RWPE2 (cell line): ENCODE results near the gene CLTCL1.

Experiments used
- ATAC-seq: fragments of 200-7000 bp; cut with Tn5 transposase; 3 replicates; pipeline ENCODE4 v1.9.1; 2021; ENCODE audit warnings: low read depth
- DNase-seq: peaks from one replicate; pipeline ENCODE4 v3.0.0-alpha.2; 2020; ENCODE audit warnings: low spot score
- H3K27ac ChIP-seq: fragments of 450-650 bp; 2 replicates; pipeline ENCODE4 v1.5.1; 2017; ENCODE audit warnings: mild to moderate bottlenecking; ENCODE audit not compliant: poor library complexity, severe bottlenecking
- H3K27me3 ChIP-seq: fragments of 250-450 bp; sonication (Bioruptor Pico); 2 replicates; pipeline ENCODE4 v1.5.1; 2021; ENCODE audit warnings: mild to moderate bottlenecking, moderate library complexity; ENCODE audit not compliant: insufficient read depth, poor library complexity, severe bottlenecking
- H3K36me3 ChIP-seq: fragments of 250-450 bp; sonication (Bioruptor Pico); 2 replicates; pipeline ENCODE4 v1.5.1; 2020; ENCODE audit warnings: low read depth, mild to moderate bottlenecking, moderate library complexity
- H3K4me1 ChIP-seq: fragments of 250-450 bp; sonication (Bioruptor Pico); 2 replicates; pipeline ENCODE4 v1.5.1; 2021; ENCODE audit warnings: mild to moderate bottlenecking, moderate library complexity; ENCODE audit not compliant: insufficient read depth, poor library complexity, severe bottlenecking
- H3K4me3 ChIP-seq: fragments of 250-450 bp; sonication (Bioruptor Pico); 2 replicates; pipeline ENCODE4 v1.5.1; 2021; ENCODE audit warnings: mild to moderate bottlenecking, moderate library complexity; ENCODE audit not compliant: severe bottlenecking
- H3K9me3 ChIP-seq: fragments of 250-450 bp; sonication (Bioruptor Pico); 2 replicates; pipeline ENCODE4 v1.5.1; 2021; ENCODE audit warnings: mild to moderate bottlenecking, moderate library complexity; ENCODE audit not compliant: severe bottlenecking
- CTCF ChIP-seq: fragments of 450-650 bp; IDR thresholded peaks from one replicate; pipeline ENCODE4 v1.5.1; 2017; ENCODE audit warnings: mild to moderate bottlenecking, moderate library complexity; ENCODE audit not compliant: poor library complexity, severe bottlenecking

CLTCL1 gene

GRCh38 chr22:19182472-19183157 lies 108.9 kb downstream of the CLTCL1 start:
- ATAC-seq, result no peak
- no peaks in the 10 kb centered on the region for H3K4me1 ChIP-seq

GRCh38 chr22:19181786-19182471 lies 109.6 kb downstream of the CLTCL1 start:
- ATAC-seq (no peak), DNase-seq (no peak)
- no peaks in the 10 kb centered on the region for H3K9me3 ChIP-seq
- no peak overlapping the region for H3K27ac ChIP-seq
- H3K36me3 ChIP-seq, result peaks cover 1% of the 10 kb centered on the region; the same call in 1 of the 2 replicates
- H3K27me3 ChIP-seq, result no peaks in the 10 kb centered on the region
- no peaks in the 10 kb centered on the region for H3K4me1 ChIP-seq
- TF ChIP-seq CTCF, result no peak
- no peak overlapping the region for H3K4me3 ChIP-seq

More at GRCh38 chr22:19182472-19183157, 108.9 kb downstream of the CLTCL1 start:
- Histone ChIP-seq H3K4me3 (no peak overlapping the region), H3K9me3 (no peaks in the 10 kb centered on the region), H3K27me3 (no peaks in the 10 kb centered on the region), H3K36me3 (no peaks in the 10 kb centered on the region), H3K27ac (no peak overlapping the region)
- no peak for DNase-seq
- TF ChIP-seq CTCF, result no peak

- H3K9me3 ChIP-seq, result no peaks in the 10 kb centered on the region
- peaks cover 12% of the 10 kb centered on the region for H3K36me3 ChIP-seq
- H3K27me3 ChIP-seq, result no peaks in the 10 kb centered on the region
- no peak overlapping the region for H3K27ac ChIP-seq
- H3K4me1 ChIP-seq, result no peaks in the 10 kb centered on the region
- TF ChIP-seq CTCF, result no peak
- ATAC-seq, result no peak
- no peak for DNase-seq
- H3K4me3 ChIP-seq, result no peak overlapping the region
Measured at GRCh38 chr22:19180740-19181410, 110.6 kb downstream of the CLTCL1 start.

- DNase-seq (no peak), ATAC-seq (no peak)
- Histone ChIP-seq H3K9me3 (no peaks in the 10 kb centered on the region), H3K4me1 (no peaks in the 10 kb centered on the region), H3K27ac (no peak overlapping the region), H3K36me3 (peaks cover 18% of the 10 kb centered on the region), H3K27me3 (no peaks in the 10 kb centered on the region), H3K4me3 (no peak overlapping the region)
- no peak for TF ChIP-seq CTCF
Measured at GRCh38 chr22:19180234-19180633, 111.3 kb downstream of the CLTCL1 start.
